Spinal cord (tissue), 10 donors: ENCODE results near the gene SALL2. TPM values are rescaled to one million over a fixed set of nuclear protein-coding genes. Genes with fewer than 3 reads are reported as not detected.
"Not testable (repeated sequence)": the region's sequence is repeated elsewhere in the genome, so short reads cannot be mapped to it uniquely, and the experiment has no call there.

Experiments
- DNase-seq, 6 donors: peaks; one replicate each; pipeline versions ENCODE4 v3.0.0 to v3.0.0-alpha.2; 2013 to 2015; ENCODE audit warnings: low spot score in 6 of 6, low read depth in 4 of 6
- H3K27ac ChIP-seq: one replicate; pipeline ENCODE4 v1.5.1; 2013; ENCODE audit warnings: low read depth, low read length, control low read depth
- H3K27me3 ChIP-seq: one replicate; pipeline ENCODE4 v1.6.1; 2013; ENCODE audit warnings: low read length; ENCODE audit not compliant: control insufficient read depth, insufficient read depth
- H3K36me3 ChIP-seq: one replicate; pipeline ENCODE4 v1.6.1; 2013; ENCODE audit warnings: low read length; ENCODE audit not compliant: control insufficient read depth, insufficient read depth
- H3K4me1 ChIP-seq: one replicate; pipeline ENCODE4 v1.6.1; 2013; ENCODE audit warnings: low read length; ENCODE audit not compliant: control insufficient read depth, insufficient read depth
- H3K4me3 ChIP-seq: one replicate; pipeline ENCODE4 v1.5.1; 2013; ENCODE audit warnings: low read depth, low read length, control low read depth
- H3K9me3 ChIP-seq: one replicate; pipeline ENCODE4 v1.6.1; 2013; ENCODE audit warnings: low read length; ENCODE audit not compliant: control insufficient read depth, insufficient read depth
- WGBS: methylation state at CpG from one replicate; pipeline ENCODE4 v1.1.5; 2013; ENCODE audit warnings: missing lambda C conversion rate; ENCODE audit not compliant: insufficient coverage; 5-methylcytosine and 5-hydroxymethylcytosine counted together
- long read RNA-seq, 4 donors: transcript quantifications; one replicate each; lab custom pipeline, GENCODE V29; 2026
- polyA plus RNA-seq, 2 donors: library from polyadenylated mRNA; unstranded; fragments of 120-200 nt; gene quantifications; one replicate each; pipeline ENCODE4 v1.2.1, GENCODE V29; 2013; ENCODE audit not compliant: insufficient read length in 2 of 2
- total RNA-seq, 2 donors: library from RNA; depleted of rRNA in 1 of 2; stranded (reverse); fragments of 120-200 nt in 1 of 2; fragments of >200 nt in 1 of 2; gene quantifications; one replicate each; pipeline versions ENCODE4 v1.2.3 to v1.2.4, GENCODE V29; 2013 to 2014
- donor health status: healthy.

SALL2 gene
- 10 to 100 TPM; 36.9 to 47.0 TPM for total RNA-seq
- polyA plus RNA-seq, result 100 to 1,000 TPM; 121 to 158 TPM
- long read RNA-seq, donor 1, full-length matches to known transcripts, result 39 of 39 reads
- long read RNA-seq, donor 1, partial matches to known transcripts, result 0 of 39 reads
- long read RNA-seq, donor 1, other reads (novel, unspliced or antisense), result 0 of 39 reads
- long read RNA-seq, donor 2, full-length matches to known transcripts, result 40 of 40 reads
- long read RNA-seq, donor 2, partial matches to known transcripts, result 0 of 40 reads
- long read RNA-seq, donor 2, other reads (novel, unspliced or antisense), result 0 of 40 reads
- long read RNA-seq, donor 3, full-length matches to known transcripts, result 25 of 25 reads
- long read RNA-seq, donor 3, partial matches to known transcripts, result 0 of 25 reads
- long read RNA-seq, donor 3, other reads (novel, unspliced or antisense), result 0 of 25 reads
- long read RNA-seq, donor 4, transcript SALL2-202 (2 exons, 659 nt), result major isoform, 5 of 5 reads
- long read RNA-seq, donor 4, partial matches to known transcripts, result 0 of 5 reads
- long read RNA-seq, donor 4, other reads (novel, unspliced or antisense), result 0 of 5 reads

DNA sequence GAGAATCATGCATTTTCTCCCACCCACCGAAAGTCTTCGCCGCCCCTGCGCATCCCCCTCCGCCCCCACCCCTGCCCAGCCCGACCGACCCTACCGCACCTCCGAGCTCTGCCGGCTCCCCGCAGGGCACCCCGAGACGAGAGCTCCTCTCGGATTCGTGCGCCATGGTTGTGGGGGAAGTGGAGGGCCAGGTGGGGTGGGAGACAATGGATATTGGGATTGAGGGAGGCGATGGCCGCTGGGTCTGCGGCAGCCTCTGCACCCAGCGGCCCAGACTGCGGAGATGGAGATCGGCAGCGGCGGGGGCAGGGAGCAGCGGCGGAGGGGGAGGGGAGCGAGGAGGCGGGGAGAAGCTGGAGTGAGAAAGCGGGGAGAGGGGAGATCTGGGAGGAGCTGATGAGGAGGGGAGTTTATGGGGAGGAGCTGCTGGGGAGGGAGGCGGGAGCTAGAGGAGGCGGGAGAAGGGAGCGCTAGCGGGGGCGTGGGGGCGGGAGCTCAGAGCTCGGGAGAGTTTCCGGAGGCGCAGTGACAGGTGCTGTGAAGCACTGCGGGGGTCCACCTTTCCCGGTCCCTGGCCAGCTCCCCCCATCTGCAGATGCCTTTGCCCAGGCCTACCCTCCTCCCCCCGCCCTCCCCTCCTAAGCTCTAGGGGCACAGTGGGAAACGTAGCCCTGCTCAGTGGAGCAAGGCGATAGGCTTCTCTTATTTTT is at the start of gene SALL2:
SALL2 (minus strand) TSS at position 385 of the 710 bp plus-strand sequence; CDS start at position 166, 219 bp downstream.
- peaks cover 44% of the 10 kb centered on the region for H3K4me1 ChIP-seq
- no peaks in the 10 kb centered on the region for H3K9me3 ChIP-seq
- H3K36me3 ChIP-seq, result peaks cover 39% of the 10 kb centered on the region
- no peaks in the 10 kb centered on the region for H3K27me3 ChIP-seq
- H3K27ac ChIP-seq, result peak within 1 kb of the TSS; percentile 65
- WGBS, result under 1% methylated on average over 30 of the region's 43 CpGs
- peak within 1 kb of the TSS; percentile 74 for H3K4me3 ChIP-seq
- peak in 5 of 6 donors; percentile 78 to 99 (median 88) for DNase-seq

DNA sequence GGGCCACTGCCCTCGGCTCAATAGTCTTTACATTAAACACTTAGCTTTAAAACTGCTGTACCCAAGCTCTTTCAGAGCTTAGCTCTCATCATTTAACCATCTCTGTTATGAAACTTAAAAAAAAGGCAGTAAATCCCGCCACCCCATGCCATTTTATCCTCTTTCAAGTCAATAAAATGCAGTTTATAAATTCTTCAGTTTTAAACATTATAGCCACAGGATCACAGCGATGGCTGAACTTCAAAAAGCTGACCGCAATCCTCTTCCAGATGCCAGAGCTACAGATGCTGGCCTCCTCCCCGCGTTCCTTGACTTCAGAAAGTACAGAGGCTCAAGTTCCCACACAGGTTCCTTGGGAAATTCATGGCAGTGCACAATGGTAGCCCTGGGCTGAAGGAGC is 49.5 kb upstream of the SALL2 start:
- H3K36me3 ChIP-seq, result no peaks in the 10 kb centered on the region
- no peaks in the 10 kb centered on the region for H3K27me3 ChIP-seq
- H3K4me3 ChIP-seq, result no peak overlapping the region
- WGBS, result 83% methylated on average over 6 of the region's 6 CpGs
- H3K9me3 ChIP-seq, result peaks cover 5% of the 10 kb centered on the region
- H3K27ac ChIP-seq, result no peak overlapping the region
- H3K4me1 ChIP-seq, result no peaks in the 10 kb centered on the region
- no peak for DNase-seq

DNA sequence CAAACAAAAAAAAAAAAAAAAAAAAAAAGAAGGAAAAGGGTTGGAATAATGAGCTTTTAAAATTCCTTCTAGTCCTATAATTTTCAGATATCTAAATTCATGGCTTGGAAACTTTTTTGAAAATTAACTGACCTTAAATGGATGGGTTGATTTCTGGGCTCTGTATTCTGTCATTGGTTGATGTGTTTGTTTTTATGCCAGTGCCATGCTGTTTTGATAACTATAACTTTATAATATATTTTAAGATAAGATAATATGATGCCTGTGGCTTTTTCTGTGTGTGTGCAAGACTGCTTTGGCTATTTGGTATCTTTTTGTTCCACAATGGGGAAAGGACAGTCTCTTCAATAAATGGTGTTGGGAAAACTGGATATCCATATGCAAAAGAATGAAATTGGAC is 46.5 kb upstream of the SALL2 start:
- no peak for DNase-seq
- H3K4me1 ChIP-seq, result no peaks in the 10 kb centered on the region
- H3K27me3 ChIP-seq, result no peaks in the 10 kb centered on the region
- no peaks in the 10 kb centered on the region for H3K36me3 ChIP-seq
- peaks cover 5% of the 10 kb centered on the region for H3K9me3 ChIP-seq
- no peak overlapping the region for H3K27ac ChIP-seq
- H3K4me3 ChIP-seq, result no peak overlapping the region

DNA sequence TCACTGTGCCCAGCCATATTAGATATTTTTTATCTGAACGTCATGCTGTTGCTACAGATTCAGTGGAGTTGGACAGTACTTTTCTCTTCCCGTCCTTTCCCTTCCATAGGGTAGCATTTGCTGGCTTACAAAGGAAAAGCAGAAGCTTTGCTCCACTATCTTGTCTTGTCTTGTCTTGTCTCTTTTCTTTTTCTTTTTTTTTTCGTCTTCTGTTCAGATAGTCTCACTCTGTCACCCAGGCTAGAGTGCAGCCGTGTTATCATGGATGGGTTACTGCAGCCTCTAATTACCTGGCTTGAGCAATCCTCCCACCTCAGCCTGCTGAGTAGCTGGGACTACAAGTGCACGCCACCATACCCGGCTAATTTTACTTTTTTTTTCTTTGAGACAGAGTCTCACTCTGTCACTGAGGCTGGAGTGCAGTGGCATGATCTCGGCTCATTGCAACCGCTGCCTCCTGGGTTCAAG is 32.6 kb upstream of the SALL2 start:
- Histone ChIP-seq H3K27me3 (no peaks in the 10 kb centered on the region), H3K9me3 (no peaks in the 10 kb centered on the region)
- 93% methylated on average over 8 of the region's 8 CpGs for WGBS

DNA sequence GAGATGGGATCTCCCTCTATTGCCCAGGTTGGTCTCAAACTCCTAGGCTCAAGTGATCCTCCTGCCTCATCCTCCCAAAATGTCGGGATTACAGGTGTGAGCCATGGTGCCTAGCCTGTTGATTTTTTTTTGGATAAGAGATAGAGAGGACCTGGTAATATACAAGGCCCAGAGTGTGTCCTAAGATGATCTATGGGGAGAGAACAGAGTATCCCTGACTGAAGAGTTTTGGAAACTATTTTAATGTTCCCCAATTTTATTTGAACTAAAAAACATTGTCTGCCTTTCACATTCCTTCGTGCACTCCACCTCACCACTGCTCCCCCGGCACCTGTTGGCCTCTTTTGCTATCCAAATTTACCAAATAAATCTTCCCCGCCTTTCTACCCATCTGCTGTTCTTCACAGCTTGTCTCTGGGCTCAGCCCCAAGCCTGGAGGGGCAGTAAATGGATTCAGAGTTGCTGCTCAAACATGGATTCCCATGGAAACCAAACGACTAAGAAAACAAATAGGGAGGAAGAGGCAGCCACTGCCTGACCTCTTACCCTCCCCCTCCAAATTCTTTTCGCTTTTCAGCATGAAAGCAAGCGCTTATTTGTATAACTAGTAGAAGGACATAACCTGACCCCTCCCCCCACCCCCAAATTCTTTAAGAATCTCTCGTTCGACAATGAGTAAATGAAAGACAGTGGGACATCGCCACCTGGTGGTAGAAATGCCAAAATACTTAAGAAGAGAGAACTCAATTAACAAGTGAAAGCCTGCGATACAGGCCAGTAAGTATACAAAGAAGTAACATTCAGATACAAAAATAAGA is 31.1 kb upstream of the SALL2 start:
- Histone ChIP-seq H3K27me3 (no peaks in the 10 kb centered on the region), H3K4me1 (peaks cover 13% of the 10 kb centered on the region), H3K36me3 (no peaks in the 10 kb centered on the region), H3K27ac (peak overlapping the region; percentile 67), H3K9me3 (no peaks in the 10 kb centered on the region), H3K4me3 (peak overlapping the region; percentile 45)
- DNase-seq, result peak; percentile 94 to 98 (median 96)
- 0% methylated on average over 2 of the region's 11 CpGs for WGBS

More for the DNA sequence above, 32.6 kb upstream of the SALL2 start:
- Histone ChIP-seq H3K27ac (no peak overlapping the region), H3K36me3 (no peaks in the 10 kb centered on the region), H3K4me1 (peaks cover 13% of the 10 kb centered on the region), H3K4me3 (no peak overlapping the region)
- DNase-seq, result no peak

DNA sequence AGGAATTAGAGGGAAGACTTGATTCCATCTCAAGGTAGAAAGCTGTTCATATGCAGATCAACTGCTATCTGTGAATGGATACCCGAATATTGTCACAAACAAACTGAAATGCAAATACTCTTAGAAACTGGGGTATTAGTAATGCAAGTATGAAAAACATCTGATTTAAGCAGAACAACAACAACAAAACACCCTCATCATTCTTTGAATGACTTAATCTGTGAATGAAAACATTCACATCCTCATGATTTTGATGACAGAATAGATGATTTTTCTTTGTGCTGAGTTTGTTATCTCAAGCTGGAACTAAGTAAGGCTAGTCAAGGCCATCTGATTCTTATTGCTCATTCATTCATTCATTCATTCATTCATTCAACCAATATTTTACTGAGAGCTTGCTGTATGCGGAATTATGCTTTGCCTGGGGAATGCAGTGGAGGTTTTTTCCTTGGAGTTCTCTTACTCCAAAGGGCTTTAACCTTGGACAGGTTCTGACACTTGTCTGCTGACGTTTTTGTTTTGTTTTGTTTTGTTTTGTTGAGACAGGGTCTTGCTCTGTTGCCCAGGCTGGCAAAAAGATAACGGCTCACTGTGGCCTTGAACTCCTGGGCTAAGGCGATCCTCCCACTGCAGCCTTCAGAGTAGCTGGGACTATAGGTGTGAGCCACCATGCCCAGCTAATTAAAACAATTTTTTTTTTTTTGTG is 30.4 kb upstream of the SALL2 start:
- Histone ChIP-seq H3K36me3 (no peaks in the 10 kb centered on the region), H3K4me3 (no peak overlapping the region), H3K4me1 (peaks cover 13% of the 10 kb centered on the region), H3K27ac (no peak overlapping the region), H3K9me3 (no peaks in the 10 kb centered on the region), H3K27me3 (no peaks in the 10 kb centered on the region)
- DNase-seq, result no peak
- 29% methylated on average over 1 of the region's 5 CpGs for WGBS

DNA sequence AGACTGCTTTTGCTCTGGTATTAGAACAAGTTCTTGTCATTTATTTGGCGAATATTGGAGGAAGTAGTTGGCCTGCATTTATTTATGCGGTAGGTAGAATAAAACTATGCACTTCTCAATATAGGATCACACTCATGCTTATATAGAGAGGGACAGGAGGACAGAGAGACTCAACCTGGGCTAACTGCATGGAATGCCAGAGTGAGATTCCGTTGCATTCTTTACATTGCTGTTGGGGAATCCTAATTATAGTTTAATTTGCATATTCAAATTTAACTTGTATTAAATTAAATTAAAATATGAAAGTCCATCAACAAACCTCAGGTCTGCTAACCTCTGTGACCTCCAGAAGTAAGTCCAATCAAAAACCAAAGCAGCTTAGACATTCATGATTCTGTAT is 27.1 kb upstream of the SALL2 start:
- Histone ChIP-seq H3K27ac (no peak overlapping the region), H3K36me3 (no peaks in the 10 kb centered on the region), H3K4me1 (peaks cover 13% of the 10 kb centered on the region), H3K27me3 (no peaks in the 10 kb centered on the region), H3K4me3 (no peak overlapping the region), H3K9me3 (no peaks in the 10 kb centered on the region)
- no CpG with 5 or more reads among the region's 3 CpGs for WGBS
- no peak for DNase-seq

DNA sequence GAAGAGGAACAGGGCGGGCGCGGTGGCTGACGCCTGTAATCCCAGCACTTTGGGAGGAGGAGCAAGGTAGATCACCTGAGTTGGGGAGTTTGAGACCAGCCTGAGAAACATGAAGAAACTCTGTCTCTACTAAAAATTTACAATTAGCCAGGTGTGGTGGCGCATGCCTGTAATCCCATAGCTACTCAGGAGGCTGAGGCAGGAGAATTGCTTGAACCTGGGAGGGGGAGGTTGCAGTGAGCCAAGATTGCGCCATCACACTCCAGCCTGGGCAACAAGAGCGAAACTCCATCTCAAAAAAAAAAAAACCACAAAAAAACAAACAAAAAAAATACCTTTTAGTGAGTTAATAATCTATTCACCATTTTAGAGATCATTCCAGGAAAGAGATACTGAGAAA is 18.4 kb upstream of the SALL2 start:
- not testable (repeated sequence) for H3K27me3 ChIP-seq, H3K4me3 ChIP-seq, H3K4me1 ChIP-seq, H3K27ac ChIP-seq, H3K9me3 ChIP-seq, DNase-seq, H3K36me3 ChIP-seq
- no CpG with 5 or more reads among the region's 7 CpGs for WGBS

DNA sequence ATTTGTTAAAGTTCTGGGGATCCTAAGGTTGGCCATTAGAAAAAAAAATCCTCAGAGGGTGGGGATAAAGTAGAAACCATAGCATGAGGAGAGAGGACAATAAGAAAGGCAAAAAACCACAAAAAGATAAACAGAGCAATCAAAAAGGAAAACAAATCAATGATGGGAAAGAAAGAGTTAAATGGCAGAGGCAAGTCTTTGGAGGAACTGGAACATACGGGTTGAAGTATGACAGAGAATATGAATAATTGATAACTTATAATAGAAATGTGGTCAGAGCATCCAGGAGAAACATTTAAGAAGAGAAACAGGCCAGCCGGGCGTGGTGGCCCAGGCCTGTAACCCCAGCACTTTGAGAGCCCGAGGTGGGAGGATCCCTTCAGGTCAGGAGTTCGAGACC is 17.8 kb upstream of the SALL2 start:
- H3K36me3 ChIP-seq, result no peaks in the 10 kb centered on the region
- DNase-seq, result no peak
- H3K27me3 ChIP-seq, result no peaks in the 10 kb centered on the region
- WGBS, result 63% methylated on average over 2 of the region's 5 CpGs
- H3K27ac ChIP-seq, result no peak overlapping the region
- H3K4me3 ChIP-seq, result no peak overlapping the region
- no peaks in the 10 kb centered on the region for H3K9me3 ChIP-seq
- H3K4me1 ChIP-seq, result peaks cover 3% of the 10 kb centered on the region
